ENCODE data around the gene PIM3.
A peak's percentile ranks its signal among the peaks of the same experiment; 100 is the strongest.
"Not testable (repeated sequence)": the region's sequence is repeated elsewhere in the genome, so short reads cannot be mapped to it uniquely, and the experiment has no call there.

Gene PIM3

GRCh38 chr22:49934891-49935557 lies 25.5 kb upstream of the PIM3 start:
- Mint-ChIP-seq H3K27ac (peak overlapping the region; percentile 86), H3K9me3 (no peaks in the 10 kb centered on the region), H3K27me3 (no peaks in the 10 kb centered on the region), H3K4me1 (peaks cover 53% of the 10 kb centered on the region), H3K4me3 (peak overlapping the region; percentile 83), H3K36me3 (no peaks in the 10 kb centered on the region)
- peak; percentile 37 for ATAC-seq

GRCh38 chr22:49935561-49935960 lies 25.0 kb upstream of the PIM3 start:
- Mint-ChIP-seq H3K4me3 (peak overlapping the region; percentile 68), H3K27ac (peak overlapping the region; percentile 86), H3K9me3 (no peaks in the 10 kb centered on the region), H3K27me3 (no peaks in the 10 kb centered on the region), H3K4me1 (peaks cover 48% of the 10 kb centered on the region), H3K36me3 (peaks cover under 1% of the 10 kb centered on the region)
- no peak for ATAC-seq

DNA sequence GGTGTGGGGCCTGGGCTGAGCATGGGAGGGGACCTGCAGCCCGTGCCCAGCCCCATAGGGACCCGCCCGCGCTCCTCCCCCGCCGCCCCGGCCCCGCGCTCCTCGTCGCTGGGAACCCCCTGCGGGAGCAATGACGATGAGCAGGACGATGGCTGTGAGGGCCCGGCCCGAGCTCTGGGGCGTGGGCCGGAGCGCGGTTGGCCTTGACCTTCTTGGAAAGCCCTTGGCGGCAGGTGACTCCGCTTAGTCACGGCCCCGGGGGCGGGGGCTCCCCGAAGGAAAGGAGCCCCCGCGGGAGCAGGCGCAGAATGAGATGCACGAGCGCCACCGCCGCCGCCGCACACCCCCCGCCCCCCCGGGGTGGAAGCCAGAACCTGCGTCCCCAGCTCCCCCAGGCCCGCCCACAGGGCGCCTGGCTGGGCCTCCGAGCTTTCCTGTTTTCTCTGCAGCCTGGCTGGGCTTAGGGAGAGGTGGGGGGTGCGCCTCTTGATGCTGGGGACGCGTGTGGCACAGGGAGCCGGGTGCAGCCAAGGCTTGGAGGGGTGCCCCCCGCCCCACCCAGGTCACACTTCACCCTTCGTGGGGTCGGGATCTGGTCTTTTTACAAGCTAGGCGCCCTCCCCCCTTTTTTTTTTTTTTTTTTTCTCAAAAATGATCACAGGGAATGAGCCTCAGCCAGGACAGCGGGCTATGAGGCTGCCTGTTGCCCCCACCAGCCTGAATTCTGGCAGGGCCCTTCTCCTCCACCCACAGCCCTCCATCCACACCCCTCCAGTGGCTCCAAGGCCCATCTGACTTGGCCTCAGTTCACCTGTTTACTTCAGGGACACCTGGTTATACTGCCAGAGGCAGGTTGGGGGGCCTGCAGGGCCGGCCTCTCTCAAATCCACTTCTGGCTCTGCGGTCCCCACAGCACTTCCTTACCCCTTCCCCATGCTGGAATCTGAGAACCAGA lies 24.3 kb upstream of the PIM3 start:
- Mint-ChIP-seq H3K4me1 (peaks cover 47% of the 10 kb centered on the region), H3K27ac (peak overlapping the region; percentile 86), H3K9me3 (peaks cover 3% of the 10 kb centered on the region), H3K4me3 (peak overlapping the region; percentile 61), H3K27me3 (no peaks in the 10 kb centered on the region), H3K36me3 (peaks cover 8% of the 10 kb centered on the region)
- peak; percentile 84 for ATAC-seq

DNA sequence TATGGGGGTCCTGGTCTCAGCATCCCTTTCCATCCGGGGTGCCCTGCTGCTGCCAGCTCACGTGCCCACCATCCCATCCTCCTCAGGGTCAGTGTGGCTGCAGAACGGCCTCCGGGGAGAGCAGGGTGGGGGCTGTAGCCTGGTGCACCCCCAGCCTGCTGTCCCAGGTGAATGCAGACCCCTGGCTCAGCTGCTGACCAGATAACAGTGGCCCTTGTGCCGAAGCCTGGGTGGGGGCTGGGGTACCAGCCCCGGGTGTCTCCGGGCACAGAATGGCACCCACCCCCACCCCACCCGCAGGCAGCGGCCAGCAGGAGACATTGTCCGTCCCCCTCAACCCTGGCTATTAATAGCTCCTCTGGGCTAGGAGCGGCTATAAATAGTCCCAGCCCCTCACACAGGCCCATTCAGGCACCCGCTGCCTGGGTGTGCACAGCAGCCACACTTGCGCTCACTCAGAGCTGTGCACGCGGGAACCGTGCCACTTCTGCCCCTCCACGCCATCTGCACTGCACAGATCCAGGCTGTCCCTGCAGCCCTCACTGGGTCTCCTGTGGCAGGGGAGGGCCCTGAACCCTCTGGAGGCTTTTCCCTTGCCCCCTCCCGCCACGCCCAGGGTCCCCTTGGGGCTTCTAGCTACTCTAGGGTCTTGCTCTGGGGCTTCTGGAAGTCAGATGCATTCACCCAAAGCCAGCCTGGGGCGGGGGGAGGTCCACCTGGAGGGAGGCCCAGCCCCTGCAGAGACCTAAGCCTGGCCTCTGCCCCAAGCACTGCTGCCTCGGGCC lies 23.4 kb upstream of the PIM3 start:
- peak overlapping the region; percentile 86 for H3K27ac Mint-ChIP-seq
- H3K27me3 Mint-ChIP-seq: no peaks in the 10 kb centered on the region
- H3K36me3 Mint-ChIP-seq: peaks cover 8% of the 10 kb centered on the region
- peak overlapping the region; percentile 61 for H3K4me3 Mint-ChIP-seq
- no peak for ATAC-seq
- H3K9me3 Mint-ChIP-seq: peaks cover 3% of the 10 kb centered on the region
- H3K4me1 Mint-ChIP-seq: peaks cover 42% of the 10 kb centered on the region

DNA sequence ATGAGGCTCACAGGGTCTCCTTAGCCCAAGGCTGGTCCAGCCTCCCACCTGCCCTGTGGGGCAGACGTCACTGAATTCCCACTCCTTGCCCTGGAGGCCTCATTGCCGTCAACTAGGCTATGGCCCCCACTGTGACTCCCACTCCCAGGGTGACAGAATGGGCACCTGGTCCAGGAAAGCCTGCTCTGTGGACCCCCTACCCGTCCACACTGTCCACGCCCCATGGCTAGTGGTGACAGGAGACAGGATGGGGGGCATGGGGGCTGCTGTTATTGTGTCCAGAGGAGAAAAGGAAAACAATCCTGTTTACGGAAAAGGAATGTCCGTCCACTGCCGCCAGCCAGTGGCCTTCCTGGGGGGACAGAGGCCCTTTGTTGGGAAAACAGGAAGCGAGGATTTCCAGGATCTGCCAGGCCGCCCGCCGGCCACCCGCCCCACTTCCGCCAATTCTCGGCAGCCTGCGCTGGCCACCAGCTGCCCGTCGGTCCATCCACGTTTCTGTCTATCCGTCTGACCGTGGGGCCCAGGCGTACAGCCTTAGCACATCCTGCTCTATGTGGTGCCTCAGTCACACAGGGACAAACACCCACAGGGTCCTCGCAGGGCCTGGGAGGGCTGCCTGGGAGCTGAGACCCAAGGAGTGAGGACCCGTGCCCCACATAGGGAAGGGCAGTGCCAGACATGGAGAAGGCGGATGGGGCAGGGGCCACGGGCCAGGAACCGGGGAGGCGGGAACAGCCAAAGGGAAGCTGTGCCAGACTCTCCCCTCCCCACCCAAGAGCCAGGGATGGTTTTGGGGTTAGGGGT lies 22.6 kb upstream of the PIM3 start:
- peaks cover 3% of the 10 kb centered on the region for H3K9me3 Mint-ChIP-seq
- H3K4me1 Mint-ChIP-seq: peaks cover 36% of the 10 kb centered on the region
- H3K27me3 Mint-ChIP-seq: no peaks in the 10 kb centered on the region
- peak overlapping the region; percentile 86 for H3K27ac Mint-ChIP-seq
- H3K36me3 Mint-ChIP-seq: peaks cover 8% of the 10 kb centered on the region
- no peak for ATAC-seq
- no peak overlapping the region for H3K4me3 Mint-ChIP-seq

- peak overlapping the region; percentile 20 for H3K27ac Mint-ChIP-seq
- peaks cover 8% of the 10 kb centered on the region for H3K36me3 Mint-ChIP-seq
- H3K9me3 Mint-ChIP-seq: peaks cover 3% of the 10 kb centered on the region
- H3K4me1 Mint-ChIP-seq: peaks cover 32% of the 10 kb centered on the region
- no peak overlapping the region for H3K4me3 Mint-ChIP-seq
- H3K27me3 Mint-ChIP-seq: no peaks in the 10 kb centered on the region
- no peak for ATAC-seq
Measured at GRCh38 chr22:49938565-49939136, 21.9 kb upstream of the PIM3 start.

DNA sequence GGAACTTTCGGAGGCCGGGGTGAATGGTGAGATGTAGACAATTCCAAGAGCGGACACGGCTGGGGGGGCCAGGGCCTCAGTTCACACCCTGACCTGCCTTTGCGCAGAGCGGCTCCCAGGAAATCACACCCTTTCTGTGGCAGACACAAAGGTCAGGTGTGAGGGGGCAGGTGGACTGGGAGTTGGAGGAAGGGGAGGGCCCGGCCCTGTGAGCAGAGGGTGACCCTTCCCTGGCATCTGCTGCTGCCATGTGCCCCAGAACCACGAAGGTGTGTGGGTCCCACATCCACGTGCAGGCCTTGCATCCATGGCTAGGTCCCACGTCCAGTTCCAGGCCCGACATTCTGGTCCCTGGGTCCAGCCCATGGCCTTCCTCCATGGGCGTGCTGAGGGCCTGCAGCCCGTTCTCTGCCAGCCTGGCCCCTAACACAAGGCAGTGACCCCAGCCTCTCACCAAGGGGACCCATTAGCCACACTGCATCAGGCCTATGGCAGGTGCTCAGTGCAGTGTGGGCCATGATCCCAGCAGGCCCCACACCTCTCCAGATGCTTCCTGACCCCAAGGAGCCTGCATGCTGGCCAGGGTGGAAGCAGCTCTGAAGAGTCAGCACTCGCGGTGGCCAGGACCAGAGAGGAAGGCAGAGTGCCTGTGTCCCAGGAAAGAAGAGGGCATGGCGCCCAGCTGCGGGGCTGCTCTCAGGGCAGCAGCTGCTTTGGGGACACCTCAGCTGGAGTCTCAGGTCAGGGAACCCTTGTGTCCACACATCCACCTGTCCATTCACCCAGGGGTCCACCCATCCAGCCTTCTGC lies 18.9 kb upstream of the PIM3 start:
- ATAC-seq: no peak
- no peaks in the 10 kb centered on the region for H3K27me3 Mint-ChIP-seq
- peak overlapping the region; percentile 52 for H3K27ac Mint-ChIP-seq
- H3K4me3 Mint-ChIP-seq: no peak overlapping the region
- peaks cover 3% of the 10 kb centered on the region for H3K9me3 Mint-ChIP-seq
- H3K4me1 Mint-ChIP-seq: peaks cover 27% of the 10 kb centered on the region
- peaks cover 8% of the 10 kb centered on the region for H3K36me3 Mint-ChIP-seq

DNA sequence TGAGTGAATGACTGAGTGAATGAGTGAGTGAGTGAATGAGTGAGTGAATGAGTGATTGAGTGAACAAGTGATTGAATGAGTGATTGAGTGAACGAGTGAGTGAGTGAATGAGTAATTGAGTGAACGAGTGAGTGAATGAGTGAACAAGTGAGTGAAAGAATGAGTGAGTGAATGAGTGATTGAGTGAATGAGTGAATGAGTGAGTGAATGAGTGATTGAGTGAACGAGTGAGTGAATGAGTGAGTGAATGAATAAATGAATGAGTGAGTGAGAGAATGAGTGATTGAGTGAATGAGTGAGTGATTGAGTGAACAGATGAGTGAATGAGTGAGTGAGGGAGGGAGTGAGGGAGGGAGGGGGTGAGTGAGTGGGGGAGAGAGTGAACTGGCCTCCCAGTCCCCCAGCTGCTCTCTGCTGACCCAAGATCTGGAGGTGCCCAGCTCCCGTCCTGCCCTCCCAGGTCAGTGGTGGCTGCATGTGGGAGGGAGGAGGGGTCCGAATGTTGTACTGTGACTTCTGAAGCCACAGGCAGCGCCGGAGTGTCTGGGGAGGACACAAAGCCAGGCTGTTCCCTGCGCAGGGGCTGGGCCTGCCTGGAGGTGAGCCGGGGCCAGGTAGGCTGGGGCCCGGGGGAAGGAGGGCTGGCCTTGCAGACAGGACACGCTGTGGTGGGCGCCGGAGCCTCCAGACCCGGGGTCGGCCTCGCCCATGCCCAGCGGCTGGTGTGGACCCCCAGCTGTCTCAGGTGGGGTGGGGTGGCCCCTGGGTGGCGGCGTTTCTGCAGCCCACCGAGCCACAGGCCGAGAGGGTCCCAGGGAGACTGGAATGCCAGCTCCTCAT lies 17.8 kb upstream of the PIM3 start:
- Mint-ChIP-seq H3K9me3 (peaks cover 3% of the 10 kb centered on the region), H3K4me1 (peaks cover 16% of the 10 kb centered on the region)
- peak; percentile 34 for ATAC-seq

DNA sequence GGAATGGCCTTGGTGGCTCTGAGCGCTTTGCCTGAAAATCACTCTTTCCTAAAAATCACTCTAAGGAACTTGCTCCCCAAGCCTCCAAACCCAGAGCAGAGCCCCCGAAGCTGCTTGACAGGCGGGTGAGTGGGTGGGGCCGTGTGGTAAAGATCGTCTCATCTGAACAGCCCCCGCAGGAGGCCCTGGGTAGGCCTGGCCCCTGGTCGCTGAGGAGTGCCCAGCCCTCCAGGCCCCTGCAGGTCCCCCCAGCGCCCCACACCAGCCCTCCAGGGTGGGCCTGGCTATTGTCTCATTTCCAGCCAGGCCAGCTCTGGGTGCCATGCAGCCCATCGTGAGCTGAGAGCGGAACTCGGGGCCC lies 17.2 kb upstream of the PIM3 start:
- Mint-ChIP-seq H3K27me3 (no peaks in the 10 kb centered on the region), H3K9me3 (peaks cover 3% of the 10 kb centered on the region), H3K27ac (peak overlapping the region; percentile 91), H3K4me3 (peak overlapping the region; percentile 78), H3K4me1 (peaks cover 16% of the 10 kb centered on the region), H3K36me3 (peaks cover 8% of the 10 kb centered on the region)
- ATAC-seq: peak; percentile 15

More for the DNA sequence above, 17.8 kb upstream of the PIM3 start:
- H3K27me3 Mint-ChIP-seq: no peaks in the 10 kb centered on the region
- peaks cover 8% of the 10 kb centered on the region for H3K36me3 Mint-ChIP-seq
- H3K4me3 Mint-ChIP-seq: no peak overlapping the region
- H3K27ac Mint-ChIP-seq: peak overlapping the region; percentile 91

- peak; percentile 32 for ATAC-seq
- peaks cover 3% of the 10 kb centered on the region for H3K9me3 Mint-ChIP-seq
- peaks cover 8% of the 10 kb centered on the region for H3K36me3 Mint-ChIP-seq
- H3K27me3 Mint-ChIP-seq: no peaks in the 10 kb centered on the region
- peak overlapping the region; percentile 78 for H3K4me3 Mint-ChIP-seq
- peak overlapping the region; percentile 91 for H3K27ac Mint-ChIP-seq
- peaks cover 16% of the 10 kb centered on the region for H3K4me1 Mint-ChIP-seq
Measured at GRCh38 chr22:49943771-49944398, 16.7 kb upstream of the PIM3 start.

- Mint-ChIP-seq H3K4me1 (peaks cover 16% of the 10 kb centered on the region), H3K9me3 (peaks cover 3% of the 10 kb centered on the region), H3K36me3 (peaks cover 8% of the 10 kb centered on the region), H3K27ac (peak overlapping the region; percentile 91), H3K27me3 (no peaks in the 10 kb centered on the region), H3K4me3 (peak overlapping the region; percentile 78)
- ATAC-seq: peak; percentile 65
Measured at GRCh38 chr22:49944399-49944891, 16.1 kb upstream of the PIM3 start.

GRCh38 chr22:49945042-49945794 lies 15.4 kb upstream of the PIM3 start:
- Mint-ChIP-seq H3K4me1 (peaks cover 23% of the 10 kb centered on the region), H3K4me3 (peak overlapping the region; percentile 44), H3K27ac (peak overlapping the region; percentile 91)
- H3K9me3 Mint-ChIP-seq, H3K36me3 Mint-ChIP-seq, H3K27me3 Mint-ChIP-seq, ATAC-seq: not testable (repeated sequence)
